NCI-H1092 treated with DMSO at 0.1 percent for 48 hours (cell line): ENCODE measurements around the gene CSMD2.
"Not testable (repeated sequence)": the region's sequence is repeated elsewhere in the genome, so short reads cannot be mapped to it uniquely, and the experiment has no call there.

Source experiments
- DNase-seq: peaks from one replicate; lab custom pipeline; 2025; lab: John Stamatoyannopoulos, UW

Gene CSMD2

DNA sequence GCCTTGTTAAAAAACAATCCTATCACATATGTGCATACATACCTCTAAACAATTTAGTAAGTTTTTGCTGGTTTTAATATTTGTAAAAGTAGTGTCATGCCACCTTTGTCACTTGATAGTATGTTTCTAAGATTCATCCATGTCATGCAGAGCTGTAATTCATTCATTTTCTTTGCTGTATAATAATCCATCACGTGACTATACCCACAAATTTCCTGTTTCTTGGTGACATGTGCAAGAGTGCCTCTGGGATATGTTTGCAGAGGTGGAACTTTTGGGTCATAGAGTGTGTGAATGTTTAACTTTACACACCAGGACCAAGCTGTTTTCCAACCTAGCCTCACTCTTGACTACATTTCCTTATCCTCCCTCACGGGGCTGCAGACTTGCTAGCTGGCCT is 629.7 kb downstream of the CSMD2 start:
- no peak for DNase-seq

- DNase-seq, result no peak
Observed at GRCh38 chr1:33532936-33533335, 632.1 kb downstream of the CSMD2 start.

GRCh38 chr1:33532250-33532649 is 632.8 kb downstream of the CSMD2 start:
- no peak for DNase-seq

- no peak for DNase-seq
Observed at GRCh38 chr1:33529957-33530356, 635.1 kb downstream of the CSMD2 start.

GRCh38 chr1:33527934-33528333 is 637.1 kb downstream of the CSMD2 start:
- DNase-seq, result no peak

- no peak for DNase-seq
Observed at GRCh38 chr1:33524586-33524985, 640.4 kb downstream of the CSMD2 start.

DNA sequence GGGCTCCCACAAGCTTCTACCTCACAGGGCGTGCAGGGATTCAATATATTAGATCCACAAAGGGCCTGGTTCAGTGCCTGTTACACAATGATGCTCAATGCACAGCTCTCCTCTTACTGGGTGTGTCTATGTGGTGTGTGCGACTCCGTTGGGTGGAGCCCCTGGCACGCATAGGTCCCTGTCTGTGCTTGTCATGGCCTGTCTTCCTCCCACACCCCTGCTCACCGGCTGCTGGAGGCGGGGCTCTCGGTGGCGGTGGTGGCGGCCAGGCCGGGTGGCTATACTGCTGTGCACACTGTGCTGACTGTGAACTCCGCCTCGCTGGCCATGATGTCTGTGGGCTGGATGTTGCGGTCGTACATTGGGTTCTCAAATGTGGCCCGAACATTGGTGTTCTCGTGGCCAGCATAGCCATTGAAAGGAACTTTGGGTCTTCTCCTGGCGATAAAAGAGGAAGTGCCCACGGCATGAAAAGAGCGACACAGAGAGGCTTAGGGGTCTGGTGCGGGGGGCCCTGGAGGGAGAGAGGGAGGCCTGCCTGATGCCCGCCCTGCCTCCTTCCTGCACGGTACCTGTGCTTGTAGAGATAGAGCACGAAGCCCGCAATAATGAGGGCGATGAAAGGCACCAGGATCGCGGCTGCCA is 645.7 kb downstream of the CSMD2 start:
- DNase-seq, result no peak

DNA sequence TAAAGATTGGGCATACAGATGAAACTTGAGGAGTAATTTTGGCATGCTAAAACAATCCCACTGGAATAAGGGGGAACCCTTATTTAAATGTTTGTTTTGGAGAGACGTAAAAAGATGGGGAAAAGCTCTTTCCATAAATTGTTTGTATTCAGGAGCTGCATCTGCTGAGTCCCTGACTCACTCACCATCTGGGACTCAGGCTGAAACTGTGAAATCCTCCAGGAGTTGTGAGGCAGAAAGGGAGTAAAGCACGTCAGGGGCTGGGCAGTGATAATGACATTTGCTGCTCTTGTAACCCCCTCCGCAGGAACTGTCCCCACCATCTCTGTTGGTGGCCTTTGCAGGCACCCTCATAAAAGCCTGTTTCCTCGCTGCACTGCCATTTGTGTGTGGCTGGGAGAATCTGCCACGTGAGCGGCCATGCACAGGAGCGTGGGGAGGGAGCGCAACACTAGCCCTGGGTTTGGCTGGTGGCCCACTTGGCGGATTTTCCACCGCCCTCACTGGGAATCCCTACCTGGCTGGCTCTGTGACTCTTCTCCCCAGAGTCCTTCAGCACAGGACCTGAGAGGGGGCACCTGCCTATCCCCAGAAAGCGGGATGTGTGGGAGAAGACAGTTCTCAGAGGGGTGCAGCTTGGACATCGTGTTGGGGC is 647.3 kb downstream of the CSMD2 start:
- no peak for DNase-seq

DNA sequence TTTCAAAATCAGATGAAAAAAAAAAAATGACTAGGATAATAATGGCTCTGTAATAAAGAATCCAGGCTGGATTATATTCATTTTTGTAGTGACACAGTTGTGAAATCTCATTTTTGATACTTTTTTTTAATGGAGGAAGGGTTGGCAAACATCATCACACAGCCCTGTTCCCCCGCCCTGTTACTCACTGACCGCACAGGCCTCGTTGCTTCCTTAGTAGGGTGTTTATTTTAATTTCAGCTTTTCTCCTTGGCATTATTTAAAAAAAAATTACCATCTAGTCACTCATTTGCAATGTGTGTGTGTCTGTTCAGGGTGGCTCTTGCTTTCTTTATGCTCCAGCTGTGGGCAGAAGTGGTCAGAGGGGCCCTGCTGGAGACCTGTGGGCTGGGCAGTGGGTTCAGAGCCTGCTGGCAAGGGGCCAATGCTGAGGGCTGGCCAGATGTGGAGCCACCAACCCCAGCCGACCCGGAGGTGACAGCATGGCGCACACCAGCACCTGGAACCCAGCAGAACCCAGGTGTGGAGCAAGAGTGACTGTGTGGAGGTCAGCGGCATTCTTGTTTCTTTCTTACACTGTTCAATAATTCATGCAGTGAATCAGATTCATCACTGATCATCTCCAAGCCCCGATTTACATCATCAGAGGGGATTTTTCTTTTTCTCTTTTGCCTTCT is 648.0 kb downstream of the CSMD2 start:
- no peak for DNase-seq

DNA sequence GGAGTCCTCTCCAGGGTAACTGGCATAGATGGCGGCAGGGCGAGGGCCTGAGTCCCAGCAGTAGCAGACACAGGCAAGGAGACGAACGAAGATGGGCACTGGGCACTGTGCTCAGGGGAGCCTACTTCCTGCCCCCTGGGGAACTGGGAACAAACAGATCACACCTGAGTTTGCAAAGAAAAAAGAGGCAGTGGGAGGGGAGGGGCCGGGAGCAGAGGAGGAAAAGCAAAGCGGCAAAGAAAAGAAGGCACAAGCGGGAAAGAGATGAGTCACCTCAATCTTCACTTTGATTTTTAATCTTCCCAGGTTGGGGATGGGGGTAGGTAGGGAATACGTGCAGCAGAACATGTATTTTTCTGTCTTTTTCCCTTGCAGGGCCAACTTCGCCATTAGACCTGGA is 648.6 kb downstream of the CSMD2 start:
- no peak for DNase-seq

- no peak for DNase-seq
Observed at GRCh38 chr1:33515607-33516006, 649.4 kb downstream of the CSMD2 start.

DNA sequence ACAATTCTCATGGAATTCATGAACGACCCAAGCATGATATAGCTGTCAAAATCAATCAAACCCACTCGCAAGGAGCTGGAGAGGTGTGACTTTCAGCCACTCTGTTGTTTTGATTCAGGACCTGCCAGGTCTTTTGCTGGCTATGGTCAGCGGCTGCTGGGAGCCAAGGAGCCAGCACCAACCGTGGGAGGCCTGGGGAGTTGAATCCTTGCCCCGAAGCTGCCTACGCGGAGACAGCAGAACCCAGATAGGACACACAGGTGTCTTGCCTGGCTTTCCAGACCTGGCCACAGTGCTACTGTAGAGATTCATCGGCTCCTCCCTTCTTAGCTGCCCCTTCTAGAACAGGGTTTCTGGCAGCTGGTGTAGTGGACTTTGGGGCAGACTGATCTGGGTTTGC is 649.9 kb downstream of the CSMD2 start:
- DNase-seq, result no peak

DNA sequence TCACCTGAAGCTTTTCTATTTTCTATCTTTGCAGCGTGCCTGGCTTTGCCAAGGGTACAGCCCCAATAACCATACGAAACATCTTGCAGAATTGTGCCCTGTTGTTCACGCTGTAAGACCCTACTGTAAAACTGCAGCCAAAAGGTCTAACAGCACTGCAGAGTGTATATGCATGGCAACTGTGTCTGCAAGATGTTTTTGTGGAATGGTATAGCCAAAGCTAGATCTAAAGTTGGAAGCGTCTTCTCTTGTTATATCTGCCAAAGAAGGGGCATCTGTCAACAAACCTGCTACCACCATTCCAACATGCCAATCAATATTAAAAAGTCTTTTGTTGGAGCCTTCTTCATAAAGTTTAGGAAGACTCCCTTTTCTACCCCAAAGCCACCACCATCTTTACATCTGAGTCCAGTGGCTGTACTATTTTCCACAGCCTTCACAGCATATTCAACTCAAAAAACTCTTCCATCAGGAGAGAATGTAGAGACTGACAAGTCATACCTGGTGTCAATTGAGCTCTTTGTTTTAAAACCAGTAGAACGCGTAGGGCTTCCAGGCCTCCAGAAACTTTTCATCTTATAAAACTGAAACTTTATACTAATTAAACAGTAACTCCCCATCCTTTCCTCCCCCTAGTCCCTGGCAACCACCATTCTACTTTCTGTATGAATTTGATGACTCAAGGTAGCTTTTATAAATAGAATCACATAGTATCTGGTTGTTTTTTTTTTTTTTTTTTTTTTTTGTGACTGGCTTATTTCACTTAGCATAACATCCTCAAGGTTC is 652.6 kb downstream of the CSMD2 start:
- DNase-seq, result no peak

- DNase-seq, result not testable (repeated sequence)
Observed at GRCh38 chr1:33509276-33509675, 655.8 kb downstream of the CSMD2 start.

- DNase-seq, result no peak
Observed at GRCh38 chr1:33508151-33508550, 656.9 kb downstream of the CSMD2 start.

DNA sequence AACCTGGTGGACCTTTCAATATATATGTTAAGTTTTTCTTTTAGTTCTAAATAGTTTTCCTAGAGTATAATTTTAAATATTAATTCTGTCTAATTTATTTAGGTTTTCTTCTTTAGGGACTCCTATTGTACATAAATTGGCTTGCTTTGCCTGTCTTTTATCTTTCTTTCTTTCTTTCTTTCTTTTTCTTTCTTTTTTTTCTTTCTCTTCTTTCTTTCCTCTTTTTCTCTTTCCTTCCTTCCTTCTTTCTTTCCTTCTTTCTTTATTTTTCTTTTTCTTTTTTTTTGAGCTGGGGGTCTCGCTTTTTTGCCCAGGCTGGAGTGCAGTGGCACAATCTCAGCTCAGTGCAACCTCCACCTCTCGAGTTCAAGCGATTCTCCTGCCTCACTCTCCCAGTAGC is 657.4 kb downstream of the CSMD2 start:
- DNase-seq, result no peak

DNA sequence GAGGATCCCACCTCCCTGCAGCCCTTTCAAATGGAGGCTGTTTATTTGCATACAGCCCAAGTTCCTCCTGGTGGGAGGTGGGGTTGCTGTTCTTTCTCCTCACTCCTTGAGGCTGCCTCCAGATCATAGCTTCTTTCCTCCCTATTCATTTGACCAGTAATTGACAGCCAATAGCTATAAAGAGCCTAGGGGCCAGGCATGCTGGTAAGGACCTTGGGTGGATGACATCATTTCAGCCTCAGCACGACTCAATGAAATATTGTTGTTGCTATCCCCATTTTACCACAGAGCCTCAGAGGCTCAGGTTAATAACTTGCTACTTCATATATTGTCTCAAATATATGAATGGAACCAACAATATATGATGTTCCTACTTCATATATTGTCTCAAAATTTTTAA is 661.5 kb downstream of the CSMD2 start:
- no peak for DNase-seq

GRCh38 chr1:33502726-33503125 is 662.3 kb downstream of the CSMD2 start:
- DNase-seq, result no peak

- DNase-seq, result no peak
Observed at GRCh38 chr1:33501774-33502173, 663.3 kb downstream of the CSMD2 start.

GRCh38 chr1:33501309-33501708 is 663.7 kb downstream of the CSMD2 start:
- DNase-seq, result no peak

GRCh38 chr1:33500547-33500946 is 664.5 kb downstream of the CSMD2 start:
- DNase-seq, result no peak

DNA sequence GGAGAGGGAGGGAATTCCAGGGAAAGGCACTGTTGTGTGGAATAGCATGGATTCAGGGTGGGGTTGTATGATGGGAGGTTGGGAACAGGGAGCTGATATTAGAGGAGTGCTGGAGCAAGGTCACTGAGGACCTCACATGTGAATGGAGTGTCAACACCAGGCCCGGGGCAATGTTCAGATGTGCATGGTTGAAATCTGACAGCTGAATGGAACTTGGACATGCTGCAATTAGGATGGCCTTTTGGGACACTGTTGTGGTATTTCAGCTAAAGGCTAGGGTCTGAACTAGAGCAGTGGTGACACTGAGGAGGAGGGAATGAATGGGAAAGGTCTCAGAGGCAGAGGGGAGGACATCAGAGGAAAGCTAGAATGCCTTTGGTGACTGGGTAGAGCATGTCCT is 667.6 kb downstream of the CSMD2 start:
- no peak for DNase-seq

DNA sequence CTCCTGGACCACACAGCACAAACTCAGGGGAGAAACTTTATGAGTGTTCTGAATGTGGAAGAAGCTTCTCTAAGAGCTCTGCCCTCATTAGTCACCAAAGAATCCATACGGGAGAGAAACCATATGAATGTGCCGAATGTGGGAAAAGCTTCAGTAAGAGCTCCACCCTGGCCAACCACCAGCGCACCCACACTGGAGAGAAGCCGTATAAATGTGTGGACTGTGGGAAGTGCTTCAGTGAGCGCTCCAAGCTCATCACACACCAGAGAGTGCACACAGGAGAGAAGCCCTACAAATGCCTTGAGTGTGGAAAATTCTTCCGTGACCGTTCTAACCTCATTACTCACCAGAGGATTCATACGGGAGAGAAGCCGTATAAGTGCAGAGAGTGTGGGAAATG is 670.1 kb downstream of the CSMD2 start:
- DNase-seq, result no peak
